HTERT RPE-1 (cell line): ENCODE results near the gene RIMS3.
"Not testable (repeated sequence)": the region's sequence is repeated elsewhere in the genome, so short reads cannot be mapped to it uniquely, and the experiment has no call there.

Experiments used
- in situ Hi-C: fragments of 300-500 bp; cut with MboI; formaldehyde crosslinking; loops from 4 replicates; pipeline ENCODE4 v1.14.3; 2020; ENCODE audit warnings: low sequenced_read_pairs

Gene RIMS3

DNA sequence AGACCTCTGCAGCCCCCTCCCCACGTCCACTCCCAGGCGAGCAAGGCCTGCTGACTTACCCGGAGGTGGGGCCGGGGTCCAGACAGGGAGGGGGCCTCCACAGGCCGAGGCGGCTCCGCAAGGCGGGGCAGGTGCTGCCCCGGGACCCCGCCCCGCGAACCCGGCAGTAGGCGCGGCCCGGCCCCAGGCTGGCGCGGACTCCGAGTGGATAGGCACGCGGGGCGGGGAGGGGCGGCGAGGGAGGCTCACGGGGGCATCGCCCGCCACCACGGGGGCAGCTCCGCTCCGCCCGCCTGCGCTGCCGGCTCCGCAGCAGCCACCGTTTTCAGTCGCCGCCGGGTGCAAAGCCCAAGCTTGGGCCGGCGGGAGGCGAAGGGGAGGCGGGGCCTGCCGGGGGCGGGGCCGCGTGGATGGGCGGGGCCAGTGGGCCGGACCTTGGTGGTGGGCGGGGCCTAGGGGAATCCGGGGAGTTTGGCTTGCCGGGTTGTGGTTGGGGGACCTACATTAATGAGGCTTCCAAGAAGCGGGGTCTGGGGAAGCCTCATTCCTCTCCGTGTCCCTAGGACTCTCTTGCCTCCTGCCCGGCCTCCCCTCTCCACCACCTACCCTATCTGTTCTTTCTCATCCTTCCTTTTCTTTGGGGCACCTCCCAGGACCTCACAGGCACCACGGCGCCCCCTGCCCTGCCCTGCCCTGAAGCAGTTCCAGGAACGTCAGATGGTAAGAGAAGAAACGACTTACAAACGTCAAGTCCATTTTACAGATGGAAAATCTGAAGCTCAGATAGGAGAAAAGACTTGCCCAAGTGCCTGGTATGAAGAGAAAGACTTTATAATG lies at the start of gene RIMS3:
RIMS3 (minus strand) TSS at position 348 of the 837 bp plus-strand sequence. CDS start 23,757 bp downstream, outside the sequence.
- in situ Hi-C loops: no loop called here

DNA sequence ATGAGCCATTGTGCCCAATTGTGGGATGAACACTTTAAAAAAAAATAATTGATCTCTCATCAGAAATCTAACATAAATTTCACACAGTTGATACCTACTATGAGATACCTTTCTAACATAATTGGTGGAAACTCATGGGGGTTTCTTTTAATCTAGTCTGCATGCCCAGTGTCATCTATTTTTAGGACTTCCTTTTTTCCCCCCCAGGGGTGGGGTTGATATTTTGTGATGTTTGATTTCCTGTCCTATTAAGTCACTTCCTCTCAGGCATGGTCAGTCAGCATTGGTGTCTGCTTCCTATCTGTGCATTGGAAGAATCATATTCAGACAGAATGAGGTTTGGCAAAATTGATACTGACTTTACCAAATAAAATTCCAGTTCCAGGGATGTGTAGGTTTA lies 47.5 kb upstream of the RIMS3 start:
- in situ Hi-C loops: no loop called here

DNA sequence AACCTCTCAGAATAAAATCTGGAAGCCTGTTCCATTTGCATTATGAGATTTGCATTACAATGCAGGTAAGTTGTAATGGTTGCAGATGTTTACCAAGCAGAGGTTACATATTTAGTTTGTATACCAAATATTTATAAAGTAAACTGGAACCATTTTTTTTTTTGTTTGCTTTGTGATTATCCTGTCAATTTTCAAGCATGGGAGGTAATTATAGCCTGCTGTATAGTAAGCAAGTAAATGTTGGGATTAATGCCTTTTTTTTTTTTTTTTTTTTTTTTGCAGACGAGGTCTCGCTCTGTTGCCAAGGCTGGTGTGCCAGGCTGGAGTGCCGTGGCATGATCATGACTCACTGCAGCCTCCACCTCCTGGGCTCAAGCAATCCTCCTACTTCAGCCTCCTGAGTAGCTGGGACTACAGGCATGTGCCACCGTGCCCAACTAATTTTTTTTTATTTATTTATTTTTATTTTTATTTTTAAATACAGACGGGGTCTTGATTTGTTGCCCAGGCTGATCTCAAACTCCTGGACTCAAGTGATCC lies 47.0 kb upstream of the RIMS3 start:
- in situ Hi-C loops: no loop called here

DNA sequence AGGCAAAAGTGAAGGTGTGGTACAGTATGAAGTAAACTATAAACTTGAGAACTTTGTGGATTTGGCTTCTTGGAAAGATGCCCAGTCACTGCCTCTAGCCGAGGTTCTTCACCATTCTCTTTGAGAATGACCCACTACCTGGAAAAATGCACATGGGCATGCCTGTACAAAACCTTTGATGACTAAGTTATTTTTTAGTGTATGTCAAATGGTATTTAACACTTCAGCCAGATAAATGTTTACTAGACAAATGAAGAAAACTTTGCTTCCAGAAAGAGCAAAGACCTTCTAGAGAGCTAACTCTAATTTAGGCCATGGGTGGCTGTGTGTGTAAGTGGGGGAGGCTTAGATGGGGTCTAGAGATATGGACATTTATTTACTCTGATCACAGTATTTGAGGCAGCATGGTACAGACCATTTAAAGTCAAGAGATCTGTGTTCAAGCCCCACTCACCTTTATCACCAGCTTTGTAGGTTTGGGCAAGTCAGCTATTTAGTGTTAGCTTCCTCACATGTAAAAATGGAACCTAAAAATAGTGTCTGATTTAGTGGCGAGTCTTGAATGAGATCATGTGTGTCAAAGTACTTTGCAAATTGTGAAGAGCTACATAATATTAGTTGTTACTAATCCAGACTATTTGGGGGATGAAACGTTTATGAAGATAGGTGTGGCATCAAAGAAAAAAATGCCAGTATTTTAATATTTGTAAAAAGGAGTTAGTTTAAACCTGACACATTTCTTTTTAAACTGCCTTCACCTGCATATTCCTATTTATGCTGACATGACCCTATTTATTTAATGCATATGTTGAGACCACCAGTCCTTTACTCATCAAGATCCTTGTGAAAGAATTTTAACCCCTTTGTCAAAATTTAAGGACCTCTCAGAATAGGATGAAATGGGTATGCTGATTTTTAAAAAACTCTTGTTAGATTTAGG lies 46.3 kb upstream of the RIMS3 start:
- in situ Hi-C loops: no loop called here

DNA sequence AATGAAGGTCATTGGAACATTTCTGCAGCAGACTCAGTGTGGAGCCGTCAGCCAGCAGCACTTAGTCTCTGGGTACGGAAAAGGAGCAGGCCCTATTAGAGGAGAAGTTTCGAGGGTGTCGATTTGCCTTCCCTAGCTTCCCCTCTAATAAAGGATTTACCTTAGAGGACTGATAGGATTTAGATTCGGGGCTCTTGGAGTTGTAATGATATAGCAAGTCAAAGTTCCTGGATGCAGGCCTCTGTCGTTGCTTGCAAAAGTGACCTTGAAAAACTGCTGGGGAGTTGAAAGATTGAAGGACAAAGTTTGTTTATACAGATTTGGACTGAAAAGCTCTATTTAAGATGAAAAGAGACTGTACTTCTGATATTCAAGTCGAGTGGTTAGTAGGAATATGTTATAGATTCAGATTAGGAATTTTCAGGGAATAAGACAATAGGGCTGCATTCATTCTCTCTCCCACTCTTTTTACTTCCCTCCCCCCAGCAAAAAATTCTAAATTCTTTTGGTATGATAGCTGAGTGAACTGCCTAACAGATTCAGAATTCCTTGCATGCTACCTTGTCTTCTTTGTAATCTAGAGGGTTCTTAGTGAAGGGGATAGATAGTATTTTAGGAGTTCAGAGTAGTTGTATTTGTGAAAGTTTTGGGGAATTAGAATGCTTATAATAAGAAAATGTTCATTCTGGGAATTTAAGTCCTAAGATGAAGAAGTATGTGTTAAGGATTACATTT lies 45.3 kb upstream of the RIMS3 start:
- in situ Hi-C loops: no loop called here

DNA sequence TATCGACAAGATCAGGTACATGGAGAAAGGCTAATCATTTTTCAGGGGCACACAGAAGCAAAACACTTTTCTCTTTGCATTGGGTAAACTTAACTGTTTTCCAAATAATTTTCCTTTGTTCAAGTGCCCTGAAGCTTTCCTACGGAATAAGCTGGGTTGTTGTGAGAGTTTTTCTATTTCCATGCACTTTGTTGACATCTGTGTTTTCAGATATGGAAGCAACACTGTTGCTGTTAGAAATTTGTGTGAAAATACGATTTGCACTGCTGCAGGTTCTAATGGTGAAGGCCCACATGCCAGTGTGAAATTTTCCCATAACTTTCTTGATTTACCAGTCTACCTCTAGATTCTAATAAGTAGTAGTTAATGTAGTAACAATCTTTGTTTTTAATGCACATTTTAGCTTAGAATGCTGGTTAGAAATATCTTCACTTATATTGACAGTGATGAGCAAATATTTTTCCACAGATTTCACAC lies 44.4 kb upstream of the RIMS3 start:
- in situ Hi-C loops: no loop called here

DNA sequence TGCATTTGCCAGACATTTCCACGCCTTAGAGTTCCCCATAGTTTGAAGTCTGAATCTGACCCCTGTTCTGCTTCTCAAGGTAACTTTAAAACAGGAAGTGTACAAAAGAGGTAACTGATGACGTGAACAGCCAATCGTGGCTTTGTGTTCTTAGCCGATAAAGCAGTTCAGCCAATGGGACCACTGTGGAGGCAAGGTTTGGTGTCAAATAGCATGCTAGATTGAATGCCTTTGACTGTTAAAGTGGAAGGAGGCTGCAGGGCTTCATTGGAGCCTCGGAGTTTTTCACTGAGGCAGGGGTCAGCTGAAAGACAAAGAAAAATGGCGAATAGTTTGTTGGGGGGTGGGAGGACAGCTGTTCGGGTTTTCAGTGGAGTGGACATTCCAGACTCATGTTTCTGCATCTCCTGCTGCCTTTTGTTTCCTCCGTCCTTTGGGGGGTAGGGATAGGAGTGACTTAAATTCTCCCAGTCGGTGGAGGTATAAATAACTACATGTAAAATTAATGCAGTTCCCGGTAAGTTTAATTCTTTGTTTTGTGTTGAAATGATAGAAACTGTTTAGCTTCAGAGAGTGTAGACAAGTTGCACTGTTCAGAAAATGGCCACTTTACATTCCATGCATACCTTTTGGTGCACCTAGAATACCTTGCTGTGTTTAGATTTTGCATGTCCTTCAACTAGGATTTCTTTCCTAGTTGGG lies 43.8 kb upstream of the RIMS3 start:
- in situ Hi-C loops: no loop called here

DNA sequence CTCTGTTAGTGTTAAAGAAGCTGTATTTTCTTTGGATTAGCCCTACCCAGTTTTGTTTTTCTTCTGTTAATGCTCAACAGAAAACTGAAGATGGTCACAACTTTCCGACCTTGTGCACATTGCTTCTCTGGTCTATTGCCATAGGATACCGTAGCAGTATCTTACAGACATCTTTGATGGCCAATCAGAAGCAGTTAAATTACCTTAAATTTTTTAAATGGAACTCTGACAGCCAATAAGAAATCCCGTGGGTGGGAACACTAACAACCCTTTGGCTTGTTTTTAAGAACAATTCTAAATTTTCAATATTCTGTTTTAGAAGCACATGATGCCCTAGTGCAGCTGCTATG lies 43.2 kb upstream of the RIMS3 start:
- in situ Hi-C loops: no loop called here

DNA sequence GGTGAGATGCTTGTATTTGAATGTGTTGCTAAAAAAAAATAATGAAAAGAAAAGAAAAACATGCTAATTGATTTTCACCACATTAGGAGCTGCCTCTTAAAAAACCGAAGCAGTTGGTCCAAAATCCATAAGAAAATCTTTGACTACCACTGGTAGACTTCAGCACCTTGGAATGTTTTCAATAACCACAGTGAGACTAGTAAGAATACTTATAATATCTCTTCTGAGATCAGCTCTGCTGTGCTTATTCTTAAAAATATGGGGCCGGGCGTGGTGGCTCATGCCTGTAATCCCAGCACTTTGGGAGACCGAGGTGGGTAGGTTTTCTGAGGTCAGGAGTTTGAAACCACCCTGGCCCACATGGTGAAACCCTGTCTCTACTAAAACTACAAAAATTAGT lies 41.1 kb upstream of the RIMS3 start:
- in situ Hi-C loops: no loop called here

DNA sequence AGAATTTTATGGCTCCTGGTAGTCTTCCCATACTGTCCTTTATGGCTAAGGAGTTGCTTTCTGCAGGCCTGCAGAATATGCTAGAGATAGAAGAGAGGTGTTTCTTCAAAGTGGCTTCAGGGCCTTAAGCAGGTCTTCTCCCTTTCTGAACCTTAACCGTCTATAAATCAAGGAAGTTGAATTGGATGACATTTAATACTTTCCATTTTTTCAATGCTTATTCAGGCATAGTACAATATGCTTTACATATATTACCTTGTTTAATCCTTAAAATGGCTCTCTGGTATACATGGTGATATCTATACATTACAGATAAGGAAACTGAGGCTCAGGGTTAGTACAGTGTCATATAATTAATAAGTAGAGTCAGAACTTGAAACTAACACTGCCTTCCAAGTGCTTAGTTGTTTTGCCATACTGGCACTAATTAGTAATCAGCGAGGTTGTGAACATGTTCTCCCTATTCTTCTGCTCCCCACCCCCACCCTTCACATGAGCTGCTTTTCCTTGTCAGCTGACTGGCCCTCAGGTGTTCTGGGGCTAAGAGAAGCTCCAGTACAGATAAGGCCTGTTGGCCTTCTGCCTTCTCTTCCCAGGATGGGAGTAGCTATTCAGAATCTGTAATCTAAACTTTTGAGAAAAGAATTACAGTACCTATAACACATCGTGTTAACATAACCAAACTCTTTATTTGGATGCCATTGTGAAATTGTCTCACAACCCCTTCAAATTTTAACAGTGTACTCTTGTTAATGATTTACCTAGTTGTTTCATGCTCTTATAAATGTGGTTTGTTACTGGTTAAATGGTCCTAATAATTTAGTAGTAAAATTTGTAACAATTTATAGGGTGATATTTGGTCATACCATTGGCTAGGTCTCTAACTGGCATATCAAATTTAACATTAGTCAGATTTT lies 39.6 kb upstream of the RIMS3 start:
- in situ Hi-C loops: no loop called here

DNA sequence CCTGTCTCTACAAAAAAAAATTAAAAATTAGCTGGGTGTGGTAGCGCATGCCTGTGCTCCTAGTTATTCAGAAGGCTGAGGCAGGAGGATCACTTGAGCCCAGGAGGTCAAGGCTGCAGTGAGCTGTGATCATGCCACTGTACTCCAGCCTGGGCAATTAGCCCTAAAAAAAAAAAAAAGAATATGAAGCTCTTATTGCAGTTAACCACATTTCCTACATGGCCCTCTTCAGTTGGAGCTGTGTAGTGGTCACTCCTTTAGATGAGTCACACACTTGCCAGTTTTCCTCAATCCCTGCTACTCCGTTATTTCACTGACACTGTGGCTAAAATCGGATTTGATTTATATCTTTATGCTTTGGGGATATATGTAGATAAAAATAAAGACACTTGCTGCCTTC lies 37.8 kb upstream of the RIMS3 start:
- in situ Hi-C loops: no loop called here

DNA sequence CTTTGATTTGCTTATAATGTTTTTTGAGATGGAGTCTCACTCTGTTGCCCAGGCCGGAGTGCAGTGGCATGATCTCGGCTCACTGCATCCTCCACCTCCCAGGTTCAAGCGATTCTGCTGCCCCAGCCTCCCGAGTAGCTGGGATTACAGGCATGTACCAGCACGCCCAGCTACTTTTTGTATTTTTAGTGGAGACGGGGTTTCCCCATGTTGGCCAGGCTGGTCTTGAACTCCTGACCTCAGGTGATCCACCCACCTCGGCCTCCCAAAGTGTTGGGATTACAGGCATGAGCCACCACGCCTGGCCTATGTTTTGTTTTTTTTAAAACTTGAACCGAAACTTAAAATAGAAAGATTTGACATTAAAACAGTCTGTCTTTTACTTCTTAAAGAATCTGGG lies 37.3 kb upstream of the RIMS3 start:
- in situ Hi-C loops: not testable (repeated sequence)

DNA sequence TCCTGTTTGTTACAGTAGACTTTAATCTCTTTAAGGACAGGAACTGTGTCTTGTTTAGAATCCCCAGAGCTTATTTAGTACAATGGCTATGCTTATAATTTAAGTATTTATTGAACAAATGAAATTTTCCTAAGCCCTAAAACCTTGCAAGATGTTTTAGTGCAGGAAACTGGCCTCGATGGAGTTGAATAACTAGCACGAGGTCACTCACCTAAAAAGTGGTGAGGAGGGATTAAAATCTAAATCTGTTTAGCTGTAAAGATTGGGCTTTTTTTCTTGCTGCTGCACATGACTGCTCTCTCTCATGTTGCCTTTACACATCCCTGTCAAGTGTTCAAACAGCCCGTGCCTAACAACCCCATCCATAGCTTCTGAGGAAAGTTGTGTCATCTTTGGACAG lies 36.2 kb upstream of the RIMS3 start:
- in situ Hi-C loops: no loop called here

DNA sequence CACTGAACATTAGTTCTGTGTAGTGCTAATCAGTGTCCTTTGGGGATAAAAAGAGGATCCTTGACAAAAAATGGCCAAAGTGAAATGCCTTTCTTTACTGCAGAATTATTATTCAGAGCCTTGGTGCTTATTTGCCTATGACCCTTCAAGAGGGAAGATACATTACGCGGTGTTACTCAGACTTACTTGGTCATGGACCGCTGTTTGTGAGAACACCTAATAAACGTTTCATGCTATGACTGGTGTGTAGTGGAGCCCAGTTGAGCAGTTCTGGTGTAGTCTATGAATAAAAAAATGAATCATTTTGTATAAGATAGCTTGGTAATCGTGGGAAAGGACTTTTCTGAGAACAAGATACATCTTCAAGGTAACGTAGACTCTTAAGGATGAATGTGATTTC lies 34.3 kb upstream of the RIMS3 start:
- in situ Hi-C loops: no loop called here

DNA sequence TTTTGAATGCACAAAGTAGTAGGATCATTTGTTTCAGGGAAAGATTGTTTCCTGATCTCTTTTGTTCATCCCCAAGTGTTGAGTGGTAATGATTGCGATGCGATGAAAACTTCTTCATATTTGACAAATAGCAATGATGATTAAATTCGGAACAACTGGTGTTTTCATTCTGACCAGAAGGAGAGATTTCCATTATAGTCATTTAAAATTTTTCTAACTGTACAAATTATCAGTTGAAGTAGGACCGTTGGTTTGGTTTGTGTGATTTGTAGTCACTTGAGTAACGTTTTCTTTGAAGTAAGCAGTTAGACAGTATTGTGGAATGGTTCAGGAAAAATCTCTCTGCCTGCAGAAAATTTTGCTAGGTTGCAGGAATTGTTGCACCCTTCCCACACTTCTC lies 32.0 kb upstream of the RIMS3 start:
- in situ Hi-C loops: no loop called here

DNA sequence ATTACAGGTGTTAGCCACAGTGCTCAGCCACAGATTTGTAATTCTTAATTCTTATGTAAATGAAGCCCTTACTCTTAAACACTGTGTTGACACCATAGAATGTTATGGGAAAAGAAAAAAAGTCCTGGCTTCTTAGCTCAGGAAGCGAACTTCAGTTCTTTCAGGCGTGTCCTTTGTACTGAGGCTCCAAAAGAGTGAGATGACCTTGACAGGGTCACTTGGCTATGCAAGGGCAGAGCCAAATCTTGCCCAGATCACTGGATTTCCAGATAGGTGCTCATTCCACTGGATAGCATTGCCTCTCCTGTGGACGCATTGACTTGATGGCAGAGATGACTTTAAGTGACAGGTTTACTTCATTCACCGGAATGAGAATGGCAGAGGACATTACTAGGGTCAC lies 30.8 kb upstream of the RIMS3 start:
- in situ Hi-C loops: no loop called here

DNA sequence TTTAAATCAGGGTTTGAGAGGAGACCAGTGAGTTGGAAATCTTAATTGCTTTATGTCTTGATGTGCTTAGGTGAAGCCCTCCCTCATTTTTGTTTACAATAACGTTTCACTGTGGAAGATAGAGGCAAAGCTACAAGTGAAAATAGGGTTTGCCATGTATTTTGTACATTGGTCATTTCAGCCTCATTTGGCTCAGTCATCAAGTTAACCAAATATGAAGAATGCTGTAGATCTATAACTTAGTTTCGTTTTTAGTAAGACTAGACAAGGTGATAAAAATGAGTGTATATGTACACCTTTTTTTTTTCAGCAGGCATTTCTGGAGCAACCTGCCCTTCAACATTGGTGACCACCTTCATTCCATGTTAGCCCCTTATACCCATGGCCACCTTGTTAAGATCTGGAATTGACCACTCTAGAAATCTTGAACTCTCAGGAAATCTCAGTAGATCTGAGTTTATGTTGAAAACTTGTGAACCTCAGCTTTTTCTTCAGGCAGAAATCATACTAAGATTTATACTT lies 28.9 kb upstream of the RIMS3 start:
- in situ Hi-C loops: no loop called here

DNA sequence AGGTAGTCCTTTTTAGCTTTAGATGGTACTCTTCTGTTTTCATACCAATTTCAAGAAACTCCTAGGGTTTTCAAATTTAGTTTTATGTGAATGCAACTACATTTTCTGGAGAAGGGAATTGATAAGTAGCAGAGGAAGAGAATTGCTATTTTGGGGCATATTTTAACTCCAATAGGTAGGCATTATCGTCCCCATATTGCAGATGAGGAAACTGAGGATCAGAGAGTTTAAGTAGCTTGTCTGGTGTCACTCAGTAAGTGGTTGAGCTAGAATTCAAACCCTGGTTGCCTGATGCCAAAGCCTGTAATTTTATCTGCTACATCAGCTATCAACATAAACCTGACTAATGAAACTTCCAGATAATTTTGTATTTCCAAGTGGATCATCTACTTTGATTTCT lies 27.9 kb upstream of the RIMS3 start:
- in situ Hi-C loops: no loop called here

DNA sequence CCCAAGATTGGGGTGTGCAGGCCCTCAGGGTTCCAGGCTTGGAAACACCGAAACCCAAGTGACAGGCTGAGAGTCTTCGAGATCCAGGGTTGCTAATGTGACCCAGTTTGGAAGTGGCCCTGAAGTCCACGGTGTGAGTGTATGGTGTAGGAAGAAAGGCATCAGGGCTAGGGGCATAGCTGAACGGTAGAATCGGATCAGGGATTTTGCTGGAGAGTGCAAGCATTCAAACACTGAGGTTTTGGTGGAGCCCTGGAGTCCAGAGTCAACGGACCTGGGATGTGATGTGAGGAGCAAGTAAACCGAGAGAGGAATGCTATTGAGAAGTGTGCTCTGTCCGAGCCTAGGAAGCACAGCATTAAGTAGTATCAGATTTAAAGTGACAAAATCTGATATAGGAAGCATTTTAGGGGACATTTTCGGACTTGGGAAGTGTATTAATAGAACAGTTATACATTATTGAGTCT lies 27.0 kb upstream of the RIMS3 start:
- in situ Hi-C loops: no loop called here
